ENCODE results near the gene IL17B.

IL17B gene

DNA sequence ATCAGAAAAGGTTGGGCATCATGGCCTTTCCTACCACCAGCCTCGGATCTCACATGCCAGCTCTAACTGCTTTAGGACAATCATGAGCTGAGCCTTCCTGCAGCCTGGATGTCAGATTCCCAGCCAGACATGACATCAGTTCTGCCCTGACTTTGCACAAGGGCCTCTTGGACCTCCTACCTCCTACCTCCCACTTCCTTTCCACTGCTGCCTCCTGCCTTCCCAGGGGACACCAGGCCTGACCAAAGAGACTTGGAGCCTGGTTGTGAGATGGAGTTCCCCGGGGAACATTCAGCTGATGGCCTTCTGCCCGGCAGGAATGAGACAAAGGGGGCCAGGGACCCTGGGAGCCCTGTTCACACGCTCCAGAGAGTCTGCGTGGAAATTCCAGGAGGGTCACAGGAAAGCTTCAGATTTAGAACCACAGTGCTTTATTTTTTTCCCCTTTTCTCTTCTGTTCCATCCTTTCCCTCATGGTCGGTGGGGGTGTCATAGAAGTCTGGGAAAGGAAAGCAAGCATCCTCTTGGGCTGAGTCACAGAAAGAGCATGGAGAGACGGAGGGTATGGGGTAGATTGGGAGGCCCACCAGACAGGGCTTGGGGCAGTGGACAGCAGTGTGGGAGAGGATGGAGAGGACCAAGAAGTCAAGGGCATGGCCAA lies 35.4 kb upstream of the IL17B start:
- no peak for DNase-seq (ENCODE audit: low read depth)

DNA sequence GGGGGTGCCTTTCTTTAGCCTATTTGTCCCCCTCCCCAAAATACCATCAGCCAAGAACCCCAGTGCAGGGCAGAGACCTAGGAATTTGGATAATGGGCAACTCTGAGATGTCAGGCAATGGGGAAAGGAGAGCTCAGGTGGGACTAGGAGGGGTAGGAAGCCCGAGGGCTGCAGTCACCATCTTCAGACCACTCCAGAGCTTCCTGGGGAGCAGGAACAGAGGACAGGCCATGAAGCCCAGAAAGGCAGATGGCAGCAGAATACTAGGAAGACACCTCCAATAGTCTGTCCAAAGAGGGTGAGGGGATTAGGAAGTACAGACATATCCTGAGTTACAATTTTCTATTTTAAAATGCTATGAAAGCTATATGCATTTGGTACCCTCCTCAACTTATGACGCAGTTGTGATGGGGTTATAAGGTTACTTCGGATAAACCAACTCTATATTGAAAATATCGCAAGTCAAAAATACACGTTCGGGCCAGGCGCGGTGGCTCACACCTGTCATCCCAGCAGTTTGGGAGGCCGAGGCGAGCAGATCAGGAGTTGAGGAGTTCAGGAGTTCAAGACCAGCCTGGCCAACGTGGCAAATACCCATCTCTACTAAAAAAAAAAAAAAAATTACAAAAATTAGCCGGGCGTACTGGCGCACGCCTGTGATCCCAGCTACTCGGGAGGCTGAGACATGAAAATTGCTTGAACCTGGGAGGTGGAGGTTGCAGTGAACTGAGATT lies 34.6 kb upstream of the IL17B start:
- no peak for DNase-seq (ENCODE audit: low read depth)

- DNase-seq (ENCODE audit: low read depth), result no peak
Observed at GRCh38 chr5:149412783-149413476, 33.8 kb upstream of the IL17B start.

DNA sequence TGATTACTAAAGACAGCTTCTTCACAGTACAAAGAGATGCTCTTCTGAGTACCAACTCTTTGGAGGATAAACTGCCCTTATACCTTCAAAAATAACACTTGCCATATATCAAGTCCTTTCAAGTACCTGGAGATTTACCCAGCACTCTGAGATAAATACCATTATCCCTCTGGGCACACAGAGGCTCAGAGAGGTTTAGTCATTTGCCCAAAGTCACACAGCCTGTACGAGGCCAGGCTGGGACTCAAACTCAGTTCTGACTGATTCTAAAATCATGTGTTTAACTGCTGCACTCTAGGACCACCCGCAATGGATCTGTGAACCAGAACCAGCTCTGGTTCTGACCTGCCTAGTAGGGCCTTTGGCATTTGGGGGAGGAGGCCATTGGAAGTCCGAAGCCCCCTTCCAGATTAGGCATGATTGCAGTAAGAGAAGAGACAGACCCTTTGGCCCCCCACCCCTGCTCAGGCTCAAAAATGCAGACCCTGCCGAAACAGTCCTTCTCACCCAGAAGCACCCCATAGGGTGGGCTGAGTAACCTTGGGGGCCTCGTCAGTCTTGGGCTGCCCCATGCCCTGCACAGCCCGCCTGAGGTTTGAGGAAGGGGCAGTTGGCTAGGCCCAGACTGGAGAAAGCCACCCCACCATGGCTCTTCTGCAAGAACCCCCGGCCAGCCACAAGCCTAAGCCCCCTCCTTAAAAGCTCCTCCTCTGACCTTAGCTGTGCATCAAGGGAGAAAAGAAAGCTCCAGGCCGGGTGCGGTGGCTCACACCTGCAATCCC lies 32.8 kb upstream of the IL17B start:
- no peak for DNase-seq (ENCODE audit: low read depth)

- no peak for DNase-seq (ENCODE audit: low read depth)
Observed at GRCh38 chr5:149410721-149411432, 31.8 kb upstream of the IL17B start.

- no peak for DNase-seq (ENCODE audit: low read depth)
Observed at GRCh38 chr5:149410071-149410470, 31.0 kb upstream of the IL17B start.

DNA sequence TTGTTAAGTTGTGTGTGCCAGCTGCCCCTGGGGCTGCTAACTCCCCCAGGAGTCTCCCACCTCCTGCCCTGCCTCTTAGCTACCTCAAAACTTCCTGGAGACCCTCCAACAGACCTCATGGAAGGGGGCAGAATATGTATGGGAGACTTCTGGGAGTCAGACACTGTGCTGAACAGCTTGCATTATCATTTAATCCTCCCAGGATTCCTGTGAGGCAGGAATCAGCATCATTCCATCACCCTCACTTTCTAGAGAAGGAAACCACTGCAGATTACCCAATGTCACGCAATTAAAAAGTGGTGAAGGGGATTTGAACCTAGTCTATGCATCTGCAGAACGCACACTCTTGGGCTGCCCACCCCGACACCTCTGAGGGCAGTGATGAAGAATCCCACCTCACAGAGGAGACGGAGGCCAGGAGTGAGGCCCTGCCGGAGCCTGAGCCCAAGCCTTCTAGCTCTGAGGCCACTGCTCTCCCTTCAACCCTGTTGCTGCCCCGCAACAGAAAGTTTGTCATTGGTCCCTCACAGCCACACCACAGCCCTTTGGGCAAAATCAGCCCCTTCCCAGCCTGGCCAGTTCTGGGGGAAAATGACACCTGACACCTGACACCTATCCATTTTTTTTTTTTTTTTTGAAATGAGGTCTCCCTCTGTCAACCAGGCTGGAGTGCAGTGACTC lies 30.3 kb upstream of the IL17B start:
- no peak for DNase-seq (ENCODE audit: low read depth)

DNA sequence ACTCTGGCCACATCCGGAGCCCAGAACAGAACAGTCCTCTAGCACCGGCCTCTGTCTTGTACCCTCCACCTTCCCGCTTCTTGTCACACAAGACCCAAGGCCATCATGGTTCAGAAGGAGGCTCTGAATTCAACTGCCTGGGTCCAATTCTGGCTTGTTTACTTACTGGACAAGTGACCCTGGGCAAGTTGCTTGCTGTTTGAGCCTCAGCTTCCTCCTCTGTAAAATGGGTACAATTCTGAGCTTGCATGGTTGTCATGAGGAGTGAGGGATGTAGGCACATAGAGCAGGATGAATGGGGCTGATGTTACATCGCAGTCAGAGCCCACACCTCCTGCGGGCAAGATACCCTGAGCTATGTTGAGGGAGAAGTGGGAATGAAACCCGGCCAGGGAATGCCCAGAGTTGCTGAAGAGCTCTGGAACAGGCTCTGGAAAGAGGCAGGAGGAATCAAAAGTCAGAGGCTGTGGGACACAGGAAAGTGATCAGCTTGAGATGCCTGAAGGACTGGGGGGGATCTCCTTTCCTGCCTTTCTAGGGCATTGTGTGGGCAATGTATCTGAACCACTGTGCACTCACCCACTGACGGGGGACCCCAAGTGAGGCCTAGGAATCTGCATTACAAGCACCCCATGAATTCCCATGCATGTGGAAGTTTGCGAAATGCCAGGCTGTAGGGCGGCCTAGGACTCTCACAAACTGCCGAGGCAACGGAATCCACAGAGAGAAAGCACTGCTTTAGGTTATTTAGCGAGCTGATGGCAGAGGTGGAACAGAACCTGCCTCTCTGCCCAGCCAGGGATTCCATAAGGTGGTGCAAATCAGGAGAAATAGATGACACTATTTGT lies 29.4 kb upstream of the IL17B start:
- no peak for DNase-seq (ENCODE audit: low read depth)

DNA sequence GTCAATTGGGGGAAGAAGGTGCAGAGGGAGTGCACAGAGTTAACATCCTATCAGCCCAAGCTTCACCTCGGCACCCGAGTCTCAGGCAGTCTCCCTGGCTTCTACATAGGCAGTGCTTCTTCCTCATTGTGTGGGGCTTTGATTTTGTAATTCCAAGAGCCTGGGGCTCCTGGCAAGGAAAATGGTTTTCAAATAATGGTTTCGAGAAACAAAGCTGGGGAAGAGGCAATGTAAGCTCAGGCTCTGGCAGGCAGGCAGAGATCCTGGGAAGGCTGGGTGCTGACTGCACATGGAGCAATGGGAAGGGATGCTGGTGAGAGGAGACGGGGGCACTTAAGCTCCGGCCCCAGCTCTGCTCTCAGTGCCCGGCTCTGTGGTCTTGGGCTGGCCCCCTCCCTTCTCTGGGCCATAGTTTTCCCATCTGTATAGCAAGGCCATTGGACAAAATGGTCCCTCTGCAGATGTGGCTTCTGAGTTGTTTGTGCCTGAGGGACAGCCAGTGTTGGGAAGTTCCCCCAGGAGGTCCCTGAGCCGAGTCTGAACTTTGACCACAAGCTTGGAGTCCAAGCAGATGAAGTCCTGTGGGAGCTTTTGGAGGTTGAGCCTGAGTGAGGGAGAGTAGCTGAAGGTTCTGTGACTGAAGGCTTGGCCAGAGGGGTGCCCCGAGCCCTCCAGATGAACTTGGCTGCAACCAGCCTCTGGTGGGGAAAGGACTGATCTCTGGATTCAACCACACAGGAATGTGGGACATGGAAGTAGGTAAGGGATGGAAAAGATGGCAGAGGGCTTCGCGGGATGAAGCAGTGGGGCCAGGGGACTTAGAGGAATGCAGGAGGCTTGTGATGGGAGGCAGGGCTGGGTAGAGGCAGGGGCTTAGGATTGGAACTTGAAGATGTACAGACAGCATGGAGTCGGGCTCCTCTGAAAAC lies 28.5 kb upstream of the IL17B start:
- no peak for DNase-seq (ENCODE audit: low read depth)

- no peak for DNase-seq (ENCODE audit: low read depth)
Observed at GRCh38 chr5:149406979-149407306, 27.9 kb upstream of the IL17B start.

- no peak for DNase-seq (ENCODE audit: low read depth)
Observed at GRCh38 chr5:149406203-149406978, 27.3 kb upstream of the IL17B start.

- no peak for DNase-seq (ENCODE audit: low read depth)
Observed at GRCh38 chr5:149405550-149406202, 26.6 kb upstream of the IL17B start.

DNA sequence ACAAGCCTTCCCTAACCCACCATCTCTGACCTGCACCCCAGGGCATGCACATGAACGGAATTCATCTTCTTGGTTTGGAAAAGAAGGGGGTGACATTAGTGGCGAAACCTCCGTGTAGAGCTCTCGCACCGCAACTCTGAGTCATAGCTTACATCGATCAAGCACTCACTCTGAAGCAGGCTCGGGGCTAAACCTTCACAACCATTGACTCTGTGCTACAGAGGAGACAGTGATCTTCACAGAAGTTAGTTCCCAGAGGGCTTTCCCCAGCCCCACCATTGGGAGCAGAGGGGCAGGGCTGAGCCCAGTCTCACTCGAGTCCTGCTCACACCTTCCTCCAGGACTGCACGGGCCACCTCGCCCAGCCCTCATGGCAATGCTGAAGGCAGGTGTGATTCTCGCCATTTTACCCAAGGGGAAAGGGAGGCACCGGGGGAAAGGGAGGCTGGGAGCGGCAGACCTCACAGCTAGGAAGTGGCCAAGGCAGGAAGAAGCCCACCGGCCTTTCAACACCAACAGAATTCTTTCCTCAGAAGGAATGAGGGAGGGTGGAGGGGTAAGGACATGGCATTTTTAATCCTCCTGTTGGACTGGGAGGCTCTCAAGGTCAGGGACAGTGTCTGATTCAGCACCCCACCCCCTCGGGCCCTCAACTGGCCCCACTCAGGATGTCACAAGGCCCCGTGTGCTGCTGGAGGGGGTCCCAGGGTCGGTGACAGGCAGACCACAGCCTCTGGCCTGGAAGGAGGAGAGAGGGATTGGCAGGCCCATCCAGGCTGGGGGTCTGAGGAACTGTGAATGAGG lies 25.9 kb upstream of the IL17B start:
- DNase-seq (ENCODE audit: low read depth), result no peak

- no peak for DNase-seq (ENCODE audit: low read depth)
Observed at GRCh38 chr5:149403923-149404745, 25.0 kb upstream of the IL17B start.

DNA sequence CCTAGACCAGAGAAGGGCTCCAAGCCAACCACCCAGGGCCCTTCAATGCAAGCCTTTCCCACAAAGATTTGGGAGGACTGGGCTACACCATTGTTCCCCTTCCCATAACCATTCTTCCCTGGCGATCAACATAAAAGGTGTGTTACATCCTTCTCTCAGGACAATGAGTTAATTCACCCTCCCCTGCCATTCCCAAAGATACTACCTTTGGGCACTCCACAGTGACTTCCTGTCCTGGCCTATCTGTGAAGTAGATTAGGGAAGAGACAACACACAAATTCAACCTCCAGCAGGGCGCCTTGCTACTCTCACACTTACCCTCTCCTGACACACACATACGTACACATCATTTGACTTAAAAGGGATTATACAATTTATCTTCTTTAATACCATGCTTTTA lies 23.2 kb upstream of the IL17B start:
- DNase-seq (ENCODE audit: low read depth), result no peak

- DNase-seq (ENCODE audit: low read depth), result no peak
Observed at GRCh38 chr5:149401051-149401450, 22.0 kb upstream of the IL17B start.
